Loucy (cell line): ENCODE data around the gene CCDC40.

Experiments
- CTCF ChIP-seq: fragments of 200-600 bp; sonication (generic); conservative IDR thresholded peaks from 2 replicates; pipeline ENCODE4 v1.5.1; 2014; ENCODE audit warnings: mild to moderate bottlenecking, antibody characterized with exemption, low read length
- EZH2phosphoT487 ChIP-seq: fragments of 200-600 bp; IDR thresholded peaks from 2 replicates; pipeline ENCODE4 v1.6.1; 2018; ENCODE audit warnings: antibody characterized with exemption, mild to moderate bottlenecking, moderate library complexity, borderline replicate concordance

- TF ChIP-seq EZH2phosphoT487 (no peak), CTCF (no peak)
Observed at GRCh38 chr17:79997011-79997660, 39.3 kb upstream of the CCDC40 start.
